Prostate gland (tissue), 2 donors: ENCODE results near the gene CHST6. TPM values are rescaled to one million over a fixed set of nuclear protein-coding genes. Genes with fewer than 3 reads are reported as not detected.

Source experiments
- DNase-seq: peaks from one replicate; pipeline ENCODE4 v3.0.0-alpha.2; 2019; ENCODE audit warnings: low spot score
- H3K27ac ChIP-seq, 2 donors: fragments of 200-600 bp; sonication (generic); 2 replicates each; pipeline ENCODE4 v1.5.1; 2017 to 2019
- H3K27me3 ChIP-seq: fragments of 200-600 bp; sonication (generic); replicated peaks from 2 replicates; pipeline ENCODE4 v1.5.1; 2019; ENCODE audit not compliant: insufficient read depth
- H3K36me3 ChIP-seq, 2 donors: fragments of 200-600 bp; sonication (generic); 1 replicate in 1 of 2; 2 replicates in 1 of 2; pipeline versions ENCODE4 v1.5.1 to v1.8.1; 2017 to 2019
- H3K4me1 ChIP-seq: fragments of 200-600 bp; sonication (generic); replicated peaks from 2 replicates; pipeline ENCODE4 v1.5.1; 2019
- H3K4me3 ChIP-seq, 2 donors: fragments of 200-600 bp; sonication (generic); 2 replicates each; pipeline ENCODE4 v1.5.1; 2017 to 2019
- H3K9me3 ChIP-seq: fragments of 200-600 bp; sonication (generic); 2 replicates; pipeline ENCODE4 v1.5.1; 2017
- POLR2A ChIP-seq: fragments of 450-650 bp; IDR thresholded peaks from one replicate; pipeline ENCODE4 v1.6.1; 2016; ENCODE audit warnings: antibody characterized with exemption, mild to moderate bottlenecking
- POLR2AphosphoS5 ChIP-seq: sonication (generic); formaldehyde crosslinking; IDR thresholded peaks from one replicate; pipeline ENCODE4 v1.6.1; 2017; ENCODE audit warnings: antibody characterized with exemption
- WGBS: methylation state at CpG from one replicate; pipeline ENCODE4 v1.1.5; 2018; 5-methylcytosine and 5-hydroxymethylcytosine counted together
- intact Hi-C: fragments of 100-400 bp; cut with DNase I; formaldehyde crosslinking; loops from one replicate; pipeline ENCODE4 v1.14.2; 2022
- total RNA-seq, 2 donors: library from RNA; depleted of rRNA; stranded (reverse); fragments of >200 nt; gene quantifications; one replicate each; pipeline ENCODE4 v1.1.0, GENCODE V29; 2016
- TF ChIP-seq, protein P1 (sequence below), 4 experiments: fragments of 200-600 bp in 2 of 4; fragments of 450-650 bp in 2 of 4; sonication (generic) in 2 of 4; IDR thresholded peaks; 1 replicate in 3 of 4; 2 replicates in 1 of 4; pipeline ENCODE4 v1.5.1; 2016 to 2019; ENCODE audit warnings: antibody characterized with exemption in 4 of 4, mild to moderate bottlenecking in 2 of 4, moderate library complexity in 2 of 4

CHST6 gene
- total RNA-seq, 2 donors from 2014 or later, result 0.23 to 9.5 TPM

DNA sequence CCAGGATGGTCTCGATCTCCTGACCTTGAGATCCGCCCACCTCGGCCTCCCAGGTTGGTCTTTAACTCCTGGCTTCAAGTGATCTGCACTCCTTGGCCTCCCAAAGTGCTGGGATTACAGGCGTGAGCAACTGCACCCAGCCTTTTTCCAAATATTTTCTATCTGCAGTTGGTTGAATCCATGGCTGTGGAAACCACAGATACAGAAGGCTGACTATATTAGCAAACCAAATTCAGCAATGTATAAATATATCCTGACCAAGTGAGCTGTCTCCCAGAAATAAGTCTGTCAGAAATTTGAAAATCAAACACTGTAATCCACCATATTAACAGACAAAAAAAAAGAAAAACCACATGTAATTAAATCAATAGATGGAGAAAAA is 71.5 kb downstream of the CHST6 start:
- Histone ChIP-seq H3K9me3 (no peaks in the 10 kb centered on the region), H3K4me1 (no peaks in the 10 kb centered on the region), H3K4me3 (no peak overlapping the region), H3K27me3 (no peaks in the 10 kb centered on the region), H3K36me3 (no peaks in the 10 kb centered on the region), H3K27ac (no peak overlapping the region)
- WGBS, result 72% methylated on average over 4 of the region's 4 CpGs
- no peak for TF ChIP-seq POLR2AphosphoS5
- no peak for TF ChIP-seq POLR2A
- TF ChIP-seq, protein P1, sequence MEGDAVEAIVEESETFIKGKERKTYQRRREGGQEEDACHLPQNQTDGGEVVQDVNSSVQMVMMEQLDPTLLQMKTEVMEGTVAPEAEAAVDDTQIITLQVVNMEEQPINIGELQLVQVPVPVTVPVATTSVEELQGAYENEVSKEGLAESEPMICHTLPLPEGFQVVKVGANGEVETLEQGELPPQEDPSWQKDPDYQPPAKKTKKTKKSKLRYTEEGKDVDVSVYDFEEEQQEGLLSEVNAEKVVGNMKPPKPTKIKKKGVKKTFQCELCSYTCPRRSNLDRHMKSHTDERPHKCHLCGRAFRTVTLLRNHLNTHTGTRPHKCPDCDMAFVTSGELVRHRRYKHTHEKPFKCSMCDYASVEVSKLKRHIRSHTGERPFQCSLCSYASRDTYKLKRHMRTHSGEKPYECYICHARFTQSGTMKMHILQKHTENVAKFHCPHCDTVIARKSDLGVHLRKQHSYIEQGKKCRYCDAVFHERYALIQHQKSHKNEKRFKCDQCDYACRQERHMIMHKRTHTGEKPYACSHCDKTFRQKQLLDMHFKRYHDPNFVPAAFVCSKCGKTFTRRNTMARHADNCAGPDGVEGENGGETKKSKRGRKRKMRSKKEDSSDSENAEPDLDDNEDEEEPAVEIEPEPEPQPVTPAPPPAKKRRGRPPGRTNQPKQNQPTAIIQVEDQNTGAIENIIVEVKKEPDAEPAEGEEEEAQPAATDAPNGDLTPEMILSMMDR (IDR thresholded peaks at IDR 0.05), result no peak
- intact Hi-C loops, result no loop called here
- DNase-seq, result no peak

Other genes starting within 250 kb of the CHST6 start
- 100 to 1,000 TPM in 1 of 2 donors, 10 to 100 TPM in 1; 51.1 to 181 TPM for gene BCAR1, start 243.8 kb downstream of the CHST6 start, total RNA-seq
- gene CFDP1, start 61.9 kb downstream of the CHST6 start, total RNA-seq, result 100 to 1,000 TPM in 1 of 2 donors, 10 to 100 TPM in 1; 67.9 to 101 TPM
- 10 to 100 TPM; 21.5 to 35.9 TPM for gene TMEM170A, start 30.8 kb downstream of the CHST6 start, total RNA-seq
- gene CHST5, start 40.7 kb upstream of the CHST6 start, total RNA-seq, result under 1 TPM in 1 of 2 donors, not detected in 1; 0.23 TPM
- 10 to 100 TPM in 1 of 2 donors, 1 to 10 TPM in 1; 7.7 to 17.2 TPM for gene TMEM231, start 60.8 kb upstream of the CHST6 start, total RNA-seq
- 100 to 1,000 TPM; 107 to 169 TPM for gene GABARAPL2, start 70.9 kb upstream of the CHST6 start, total RNA-seq
- 10 to 100 TPM; 49.1 to 66.0 TPM for gene ADAT1, start 127.8 kb upstream of the CHST6 start, total RNA-seq
- 100 to 1,000 TPM in 1 of 2 donors, 10 to 100 TPM in 1; 89.4 to 145 TPM for gene KARS1, start 152.2 kb upstream of the CHST6 start, total RNA-seq
- 100 to 1,000 TPM in 1 of 2 donors, 10 to 100 TPM in 1; 89.7 to 116 TPM for gene TERF2IP, start 152.3 kb upstream of the CHST6 start, total RNA-seq
- not detected for gene CPHXL2, start 181.6 kb upstream of the CHST6 start, total RNA-seq
- gene DUXB, start 206.0 kb upstream of the CHST6 start, total RNA-seq, result not detected
- gene CPHXL, start 231.0 kb upstream of the CHST6 start, total RNA-seq, result not detected